Measurements from ENCODE around the gene KIF26B. TPM values are rescaled to one million over a fixed set of nuclear protein-coding genes. Genes with fewer than 3 reads are reported as not detected.
A peak's percentile ranks its signal among the peaks of the same experiment; 100 is the strongest.

KIF26B gene
- polyA plus RNA-seq, 1 donor from 2014 or later, result 6.3 TPM

- no peak for TF ChIP-seq POLR2AphosphoS5 (IDR thresholded peaks at IDR 0.05)
- TF ChIP-seq SMC3 (conservative IDR thresholded peaks at IDR 0.05; ENCODE audit: poor library complexity), result no peak
- no peak for TF ChIP-seq RAD21 (conservative IDR thresholded peaks at IDR 0.05)
- TF ChIP-seq EZH2 (IDR thresholded peaks at IDR 0.05; ENCODE audit: borderline replicate concordance, insufficient read depth, low read length, poor library complexity, severe bottlenecking), result no peak
- no peak for TF ChIP-seq TAF1 (IDR thresholded peaks at IDR 0.05; ENCODE audit: low read depth)
- TF ChIP-seq CTCF (IDR thresholded peaks at IDR 0.05; ENCODE audit: poor library complexity, severe bottlenecking), result no peak
- no peak for TF ChIP-seq EP300 (conservative IDR thresholded peaks at IDR 0.05; ENCODE audit: poor library complexity, severe bottlenecking)
- TF ChIP-seq MXI1 (conservative IDR thresholded peaks at IDR 0.05; ENCODE audit: poor library complexity, severe bottlenecking), result no peak
- TF ChIP-seq REST (IDR thresholded peaks at IDR 0.05; ENCODE audit: borderline replicate concordance), result no peak
- Histone ChIP-seq H2AFZ (ENCODE audit: low read depth, low read length) (no peak overlapping the region), H3F3A (ENCODE audit: insufficient read depth, low read length, poor library complexity, severe bottlenecking) (no peaks in the 10 kb centered on the region), H3K4me2 (ENCODE audit: low read length) (peak overlapping the region; percentile 9), H3K9ac (ENCODE audit: low read length) (no peak overlapping the region), H3K27me3 (ENCODE audit: insufficient read depth, low read depth, low read length) (no peaks in the 10 kb centered on the region), H3K79me2 (replicated peaks; ENCODE audit: insufficient read depth, low read length) (no peaks in the 10 kb centered on the region), H4K20me1 (ENCODE audit: insufficient read depth) (no peaks in the 10 kb centered on the region), H3K9me3 (ENCODE audit: low read length) (no peaks in the 10 kb centered on the region), H3K9me2 (ENCODE audit: insufficient read depth, low read length) (no peaks in the 10 kb centered on the region), H3K4me3 (ENCODE audit: low read length) (peak overlapping the region; percentile 13), H3K27ac (ENCODE audit: low read length) (peak overlapping the region; percentile 64), H3K36me3 (ENCODE audit: insufficient read depth, low read length) (no peaks in the 10 kb centered on the region)
Measured at GRCh38 chr1:245467804-245468203, 313.0 kb downstream of the KIF26B start.

- H4K20me1 ChIP-seq (ENCODE audit: insufficient read depth), result no peaks in the 10 kb centered on the region
- H3K27ac ChIP-seq (ENCODE audit: low read length), result peak overlapping the region; percentile 64
- TF ChIP-seq EP300 (conservative IDR thresholded peaks at IDR 0.05; ENCODE audit: poor library complexity, severe bottlenecking), result peak; percentile 19
- TF ChIP-seq RAD21 (conservative IDR thresholded peaks at IDR 0.05), result peak; percentile 20
- peak; percentile 17 for TF ChIP-seq POLR2AphosphoS5 (IDR thresholded peaks at IDR 0.05)
- TF ChIP-seq TAF1 (IDR thresholded peaks at IDR 0.05; ENCODE audit: low read depth), result no peak
- H3K9me3 ChIP-seq (ENCODE audit: low read length), result no peaks in the 10 kb centered on the region
- H3K9ac ChIP-seq (ENCODE audit: low read length), result peak overlapping the region; percentile 32
- H3K27me3 ChIP-seq (ENCODE audit: insufficient read depth, low read depth, low read length), result no peaks in the 10 kb centered on the region
- H3K4me3 ChIP-seq (ENCODE audit: low read length), result peak overlapping the region; percentile 13
- no peaks in the 10 kb centered on the region for H3K79me2 ChIP-seq (replicated peaks; ENCODE audit: insufficient read depth, low read length)
- no peak overlapping the region for H2AFZ ChIP-seq (ENCODE audit: low read depth, low read length)
- H3K36me3 ChIP-seq (ENCODE audit: insufficient read depth, low read length), result no peaks in the 10 kb centered on the region
- no peaks in the 10 kb centered on the region for H3K9me2 ChIP-seq (ENCODE audit: insufficient read depth, low read length)
- peak overlapping the region; percentile 9 for H3K4me2 ChIP-seq (ENCODE audit: low read length)
- H3F3A ChIP-seq (ENCODE audit: insufficient read depth, low read length, poor library complexity, severe bottlenecking), result no peaks in the 10 kb centered on the region
Measured at GRCh38 chr1:245469006-245469405, 314.2 kb downstream of the KIF26B start.

All from neural cell (in vitro differentiated cells).